Subcutaneous adipose tissue (tissue), 4 donors: ENCODE data around the gene ATP6V1G2. TPM values are rescaled to one million over a fixed set of nuclear protein-coding genes. Genes with fewer than 3 reads are reported as not detected.

Experiments
- CTCF ChIP-seq: fragments of 450-650 bp; IDR thresholded peaks from one replicate; pipeline ENCODE4 v1.5.1; 2016; ENCODE audit warnings: low read depth, mild to moderate bottlenecking, control low read depth, antibody characterized with exemption, moderate library complexity
- total RNA-seq, 4 donors: library from RNA; depleted of rRNA; stranded (reverse); fragments of >200 nt; gene quantifications; one replicate each; pipeline ENCODE4 v1.1.0, GENCODE V29; 2016

Gene ATP6V1G2
- total RNA-seq, 4 donors from 2014 or later = 0.68 to 1.5 TPM; not detected in 2

DNA sequence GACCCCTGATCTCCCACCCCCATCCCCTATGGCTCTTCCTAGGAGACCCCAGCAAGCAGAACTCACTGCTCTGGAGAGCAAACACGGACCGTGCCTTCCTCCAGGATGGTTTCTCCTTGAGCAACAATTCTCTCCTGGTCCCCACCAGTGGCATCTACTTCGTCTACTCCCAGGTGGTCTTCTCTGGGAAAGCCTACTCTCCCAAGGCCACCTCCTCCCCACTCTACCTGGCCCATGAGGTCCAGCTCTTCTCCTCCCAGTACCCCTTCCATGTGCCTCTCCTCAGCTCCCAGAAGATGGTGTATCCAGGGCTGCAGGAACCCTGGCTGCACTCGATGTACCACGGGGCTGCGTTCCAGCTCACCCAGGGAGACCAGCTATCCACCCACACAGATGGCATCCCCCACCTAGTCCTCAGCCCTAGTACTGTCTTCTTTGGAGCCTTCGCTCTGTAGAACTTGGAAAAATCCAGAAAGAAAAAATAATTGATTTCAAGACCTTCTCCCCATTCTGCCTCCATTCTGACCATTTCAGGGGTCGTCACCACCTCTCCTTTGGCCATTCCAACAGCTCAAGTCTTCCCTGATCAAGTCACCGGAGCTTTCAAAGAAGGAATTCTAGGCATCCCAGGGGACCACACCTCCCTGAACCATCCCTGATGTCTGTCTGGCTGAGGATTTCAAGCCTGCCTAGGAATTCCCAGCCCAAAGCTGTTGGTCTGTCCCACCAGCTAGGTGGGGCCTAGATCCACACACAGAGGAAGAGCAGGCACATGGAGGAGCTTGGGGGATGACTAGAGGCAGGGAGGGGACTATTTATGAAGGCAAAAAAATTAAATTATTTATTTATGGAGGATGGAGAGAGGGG, 27.1 kb upstream of the ATP6V1G2 start:
- no peak for TF ChIP-seq CTCF

DNA sequence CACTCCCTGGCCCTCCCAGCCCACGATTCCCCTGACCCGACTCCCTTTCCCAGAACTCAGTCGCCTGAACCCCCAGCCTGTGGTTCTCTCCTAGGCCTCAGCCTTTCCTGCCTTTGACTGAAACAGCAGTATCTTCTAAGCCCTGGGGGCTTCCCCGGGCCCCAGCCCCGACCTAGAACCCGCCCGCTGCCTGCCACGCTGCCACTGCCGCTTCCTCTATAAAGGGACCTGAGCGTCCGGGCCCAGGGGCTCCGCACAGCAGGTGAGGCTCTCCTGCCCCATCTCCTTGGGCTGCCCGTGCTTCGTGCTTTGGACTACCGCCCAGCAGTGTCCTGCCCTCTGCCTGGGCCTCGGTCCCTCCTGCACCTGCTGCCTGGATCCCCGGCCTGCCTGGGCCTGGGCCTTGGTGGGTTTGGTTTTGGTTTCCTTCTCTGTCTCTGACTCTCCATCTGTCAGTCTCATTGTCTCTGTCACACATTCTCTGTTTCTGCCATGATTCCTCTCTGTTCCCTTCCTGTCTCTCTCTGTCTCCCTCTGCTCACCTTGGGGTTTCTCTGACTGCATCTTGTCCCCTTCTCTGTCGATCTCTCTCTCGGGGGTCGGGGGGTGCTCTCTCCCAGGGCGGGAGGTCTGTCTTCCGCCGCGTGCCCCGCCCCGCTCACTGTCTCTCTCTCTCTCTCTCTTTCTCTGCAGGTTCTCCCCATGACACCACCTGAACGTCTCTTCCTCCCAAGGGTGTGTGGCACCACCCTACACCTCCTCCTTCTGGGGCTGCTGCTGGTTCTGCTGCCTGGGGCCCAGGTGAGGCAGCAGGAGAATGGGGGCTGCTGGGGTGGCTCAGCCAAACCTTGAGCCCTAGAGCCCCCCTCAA, 25.9 kb upstream of the ATP6V1G2 start, which contains the start of gene LTA:
LTA (plus strand) TSS at position 249 of the 871 bp plus-strand sequence; CDS start at position 703, 454 bp downstream.
- no peak for TF ChIP-seq CTCF

GRCh38 chr6:31569861-31570536, 23.6 kb upstream of the ATP6V1G2 start:
- no peak for TF ChIP-seq CTCF

- no peak for TF ChIP-seq CTCF
These were observed 22.1 kb upstream of the ATP6V1G2 start for GRCh38 chr6:31568537-31568961.

DNA sequence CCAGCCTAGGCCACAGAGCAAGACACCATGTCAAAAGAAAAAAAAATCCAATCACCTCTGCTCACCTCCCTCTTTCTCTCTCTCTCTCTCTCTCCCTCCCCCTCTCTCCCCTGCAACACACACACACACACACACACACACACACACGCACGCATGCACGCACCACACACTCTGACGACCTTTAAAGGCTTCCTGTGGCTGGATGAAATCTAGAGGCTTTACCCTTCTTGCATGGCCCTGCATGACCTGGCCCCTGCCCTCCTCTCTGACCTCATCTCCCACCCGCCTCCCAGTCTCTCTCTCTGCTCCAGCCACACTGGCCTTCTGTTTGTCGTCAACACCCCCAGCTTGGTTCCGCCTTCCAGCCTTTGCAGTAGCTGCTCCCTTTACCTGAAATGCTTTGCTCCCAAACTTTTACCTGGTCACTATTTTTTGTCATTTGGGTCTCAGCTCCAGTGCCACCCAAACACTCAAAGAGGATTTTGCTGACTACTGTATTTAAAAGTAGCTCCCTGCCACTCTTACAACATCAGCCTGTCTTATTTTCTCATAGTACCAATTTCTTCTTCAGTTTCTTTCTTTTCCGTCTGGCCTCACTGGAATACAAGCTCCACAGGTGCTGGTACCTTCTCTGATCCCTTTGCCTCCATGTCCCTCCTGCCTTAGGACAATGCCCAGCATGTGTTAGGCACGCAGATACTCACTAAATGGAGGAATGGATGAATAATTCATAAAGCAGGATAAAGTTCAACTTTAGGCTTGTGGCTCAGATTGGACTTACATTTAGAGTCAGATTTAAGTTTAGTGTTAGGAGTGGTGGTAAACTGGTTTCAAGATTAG, 21.3 kb upstream of the ATP6V1G2 start:
- no peak for TF ChIP-seq CTCF

GRCh38 chr6:31560697-31561058, 14.3 kb upstream of the ATP6V1G2 start:
- no peak for TF ChIP-seq CTCF
